Uterus (tissue), 2 donors: Measurements from ENCODE around the gene FAM8A1.

Experiments
- POLR2A ChIP-seq, 2 donors: fragments of 450-650 bp; IDR thresholded peaks; one replicate each; pipeline ENCODE4 v1.6.1; 2016; ENCODE audit warnings: antibody characterized with exemption in 2 of 2, mild to moderate bottlenecking in 1 of 2, moderate library complexity in 1 of 2
- TF ChIP-seq, protein P1 (sequence below), 4 experiments: fragments of 200-600 bp in 2 of 4; fragments of 450-650 bp in 2 of 4; sonication (generic) in 2 of 4; IDR thresholded peaks; one replicate each; pipeline ENCODE4 v1.5.1; 2016 to 2019; ENCODE audit warnings: antibody characterized with exemption in 4 of 4, mild to moderate bottlenecking in 2 of 4, moderate library complexity in 1 of 4

DNA sequence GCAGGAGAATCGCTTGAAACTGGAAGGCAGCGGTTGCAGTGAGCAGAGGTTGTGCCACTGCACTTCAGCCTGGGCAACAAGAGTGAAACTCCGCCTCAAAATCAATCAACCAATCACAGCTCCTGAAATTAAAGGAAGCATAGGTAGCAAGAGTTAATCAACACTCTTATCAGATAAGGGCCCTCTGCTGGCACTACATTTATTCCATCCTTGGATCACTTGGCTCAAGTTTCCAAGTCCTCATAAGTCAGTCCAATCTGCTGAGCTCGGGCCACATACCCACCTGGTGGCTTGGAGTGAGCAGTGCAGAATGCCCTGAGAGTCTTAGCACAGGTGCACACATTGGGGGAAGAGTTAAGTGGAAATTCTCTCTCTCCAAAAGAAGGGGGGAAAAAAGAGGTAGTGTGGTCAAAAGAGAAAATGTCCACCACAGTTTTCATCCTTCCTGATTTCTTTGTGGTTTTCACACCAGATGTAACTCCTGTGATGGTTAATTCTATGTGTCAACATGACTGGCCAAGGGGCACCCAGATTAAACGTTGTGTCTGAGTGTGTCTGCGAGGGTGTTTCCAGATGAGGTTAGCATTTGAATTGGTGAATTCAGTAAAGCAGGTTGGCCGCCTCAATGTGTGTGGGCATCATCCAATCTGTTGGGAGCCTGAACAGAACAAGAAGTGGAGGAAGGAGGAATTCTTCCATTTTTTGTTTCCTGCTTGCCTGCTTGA is 14.2 kb upstream of the FAM8A1 start:
- TF ChIP-seq POLR2A (IDR thresholded peaks at IDR 0.05) = no peak
- TF ChIP-seq, protein P1, sequence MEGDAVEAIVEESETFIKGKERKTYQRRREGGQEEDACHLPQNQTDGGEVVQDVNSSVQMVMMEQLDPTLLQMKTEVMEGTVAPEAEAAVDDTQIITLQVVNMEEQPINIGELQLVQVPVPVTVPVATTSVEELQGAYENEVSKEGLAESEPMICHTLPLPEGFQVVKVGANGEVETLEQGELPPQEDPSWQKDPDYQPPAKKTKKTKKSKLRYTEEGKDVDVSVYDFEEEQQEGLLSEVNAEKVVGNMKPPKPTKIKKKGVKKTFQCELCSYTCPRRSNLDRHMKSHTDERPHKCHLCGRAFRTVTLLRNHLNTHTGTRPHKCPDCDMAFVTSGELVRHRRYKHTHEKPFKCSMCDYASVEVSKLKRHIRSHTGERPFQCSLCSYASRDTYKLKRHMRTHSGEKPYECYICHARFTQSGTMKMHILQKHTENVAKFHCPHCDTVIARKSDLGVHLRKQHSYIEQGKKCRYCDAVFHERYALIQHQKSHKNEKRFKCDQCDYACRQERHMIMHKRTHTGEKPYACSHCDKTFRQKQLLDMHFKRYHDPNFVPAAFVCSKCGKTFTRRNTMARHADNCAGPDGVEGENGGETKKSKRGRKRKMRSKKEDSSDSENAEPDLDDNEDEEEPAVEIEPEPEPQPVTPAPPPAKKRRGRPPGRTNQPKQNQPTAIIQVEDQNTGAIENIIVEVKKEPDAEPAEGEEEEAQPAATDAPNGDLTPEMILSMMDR (IDR thresholded peaks at IDR 0.05) = no peak
